HepG2 (cell line): ENCODE data around the gene ANKS1B. TPM values are rescaled to one million over a fixed set of nuclear protein-coding genes. Genes with fewer than 3 reads are reported as not detected.

Experiments
- ATAC-seq: fragments of 200-7000 bp; cut with Tn5 transposase; 3 replicates; pipeline ENCODE4 v1.9.1; 2020; ENCODE audit warnings: mild to moderate bottlenecking, moderate library complexity
- BruUV-seq: library from RNA; stranded (reverse); fragments of 400-500 nt; replicated peaks from 2 replicates; lab custom pipeline; 2021; lab: Mats Ljungman, UMichigan
- CTCF ChIA-PET: fragments of 300-600 bp; formaldehyde crosslinking; extraction: SDS; loops from one replicate; lab custom pipeline; 2021; ENCODE audit warnings: low total read pairs, inconsistent platforms, low intra/inter-chr PET ratio; lab: Yijun Ruan, JAX
- POLR2A ChIA-PET: fragments of 350-600 bp; sonication (Branson Sonifier 250); formaldehyde crosslinking; loops from one replicate; lab custom pipeline; 2020; ENCODE audit warnings: antibody characterized with exemption, inconsistent platforms; lab: Yijun Ruan, JAX
- DNase-seq: peaks from one replicate; pipeline ENCODE4 v3.0.0-alpha.2; 2015; ENCODE audit warnings: low spot score
- FAIRE-seq: peaks from 3 replicates; lab custom pipeline; 2011; peaks lifted over from hg19 to GRCh38; lab: Jason Lieb, UNC
- H2AFZ ChIP-seq: one replicate; pipeline ENCODE4 v1.6.1; 2011; ENCODE audit warnings: low read length, inconsistent platforms
- H3K27ac ChIP-seq: fragments of 300-600 bp; 3 replicates; pipeline ENCODE4 v1.8.0; 2011; ENCODE audit warnings: mixed run types, mild to moderate bottlenecking, mixed read lengths, low read length, inconsistent platforms; ENCODE audit not compliant: insufficient read depth; ENCODE audit errors: extremely low read length
- H3K27me3 ChIP-seq, 2 experiments: fragments of 200-600 bp in 1 of 2; 2 replicates in 1 of 2; 3 replicates in 1 of 2; pipeline versions ENCODE4 v1.6.0 to v1.8.0; 2011; ENCODE audit warnings: low read length in 2 of 2, mild to moderate bottlenecking in 2 of 2, moderate library complexity in 2 of 2, inconsistent platforms in 1 of 2; ENCODE audit not compliant: insufficient read depth in 2 of 2, control insufficient read depth in 1 of 2
- H3K36me3 ChIP-seq, 2 experiments: fragments of 200-600 bp in 1 of 2; replicated peaks in 1 of 2; 2 replicates in 1 of 2; 3 replicates in 1 of 2; pipeline versions ENCODE4 v1.5.1 to v1.8.0; 2011; ENCODE audit warnings: low read length in 2 of 2, inconsistent platforms in 1 of 2; ENCODE audit not compliant: insufficient read depth in 2 of 2, control insufficient read depth in 1 of 2
- H3K4me1 ChIP-seq: 2 replicates; pipeline ENCODE4 v1.5.1; 2012; ENCODE audit warnings: low read length, inconsistent platforms; ENCODE audit not compliant: insufficient read depth
- H3K4me2 ChIP-seq: 2 replicates; pipeline ENCODE4 v1.6.0; 2011; ENCODE audit warnings: low read depth, low read length, inconsistent platforms
- H3K4me3 ChIP-seq, 3 experiments: fragments of 200-600 bp in 1 of 3; sonication (generic), shearing (Covaris generic) in 1 of 3; replicated peaks in 1 of 3; 2 replicates each; pipeline ENCODE4 v1.5.1; 2011 to 2016; ENCODE audit warnings: low read length in 3 of 3, inconsistent platforms in 2 of 3, low read depth in 2 of 3, mild to moderate bottlenecking in 2 of 3, control low read depth in 1 of 3, mixed read lengths in 1 of 3; ENCODE audit not compliant: insufficient read depth in 1 of 3
- H3K79me2 ChIP-seq: one replicate; pipeline ENCODE4 v1.6.1; 2011; ENCODE audit warnings: low read length, inconsistent platforms; ENCODE audit not compliant: insufficient read depth
- H3K9ac ChIP-seq: 2 replicates; pipeline ENCODE4 v1.6.0; 2011; ENCODE audit warnings: mild to moderate bottlenecking, low read depth, low read length, inconsistent platforms; ENCODE audit not compliant: insufficient read depth
- H3K9me3 ChIP-seq: 2 replicates; pipeline ENCODE4 v1.5.1; 2012; ENCODE audit warnings: mild to moderate bottlenecking, low read length
- H4K20me1 ChIP-seq: 2 replicates; pipeline ENCODE4 v1.6.0; 2011; ENCODE audit warnings: inconsistent platforms, mild to moderate bottlenecking, low read length, moderate library complexity; ENCODE audit not compliant: insufficient read depth
- CREB1 ChIP-seq, 2 experiments: fragments of 450-650 bp in 1 of 2; IDR thresholded peaks; 2 replicates each; pipeline ENCODE4 v1.6.1; 2016 to 2017; ENCODE audit warnings: control low read depth in 1 of 2, mild to moderate bottlenecking in 1 of 2, missing compliant biosample characterization in 1 of 2, missing genetic modification characterization in 1 of 2
- NFYB ChIP-seq: sonication (generic); formaldehyde crosslinking; IDR thresholded peaks from 2 replicates; pipeline ENCODE4 v1.4.0; 2020; ENCODE audit warnings: missing genetic modification reagents
- RAD21 ChIP-seq: fragments of 450-650 bp; formaldehyde crosslinking; IDR thresholded peaks from 2 replicates; pipeline ENCODE4 v1.5.0; 2020; ENCODE audit warnings: mild to moderate bottlenecking
- ZMYM4 ChIP-seq: sonication (generic); formaldehyde crosslinking; IDR thresholded peaks from 2 replicates; pipeline ENCODE4 v1.8.1; 2023; ENCODE audit warnings: mild to moderate bottlenecking, missing genetic modification reagents
- ZNF407 ChIP-seq: sonication (generic); formaldehyde crosslinking; IDR thresholded peaks from one replicate; pipeline ENCODE4 v1.5.1; 2020; ENCODE audit warnings: mild to moderate bottlenecking, missing genetic modification reagents; ENCODE audit errors: not compliant biosample characterization
- WGBS: methylation state at CpG from one replicate; pipeline ENCODE4 v1.1.6; 2017; ENCODE audit warnings: low lambda C conversion rate; 5-methylcytosine and 5-hydroxymethylcytosine counted together
- in situ Hi-C: cut with HindIII; loops from 2 replicates; pipeline ENCODE4 v1.10.0; 2017; ENCODE audit warnings: low pct_unique_long_range_greater_than_20kb; ENCODE audit not compliant: extremely low pct_ligation_motif_present
- intact Hi-C: fragments of 100-400 bp; cut with micrococcal nuclease; formaldehyde crosslinking; loops from one replicate; pipeline ENCODE4 v1.10.0; 2022; ENCODE audit not compliant: unreplicated experiment
- polyA plus RNA-seq, 8 experiments: library from polyadenylated mRNA; depleted of rRNA in 3 of 8; stranded (reverse) in 7 of 8; unstranded in 1 of 8; fragments of >200 nt; fragmentation: Illumina TruSeq in 4 of 8; extraction: Trizol in 4 of 8; gene quantifications; 2 replicates each; pipeline versions ENCODE4 v1.2.1 to v1.2.3, GENCODE V29; 2011 to 2016; ENCODE audit warnings: low read depth in 4 of 8, missing spikeins in 1 of 8, mixed read lengths in 1 of 8; ENCODE audit not compliant: insufficient read depth in 1 of 8
- total RNA-seq, 5 experiments: library from RNA; depleted of rRNA; stranded (reverse); fragments of >200 nt; fragmentation: Illumina TruSeq; extraction: Trizol; gene quantifications; 2 replicates each; pipeline ENCODE4 v1.2.3, GENCODE V29; 2016; ENCODE audit warnings: low read depth in 1 of 5

The ANKS1B gene
- total and polyA plus RNA-seq, 2 of the 13 experiments (the other 11 are each of a cell fraction or from before 2014, with no cell fraction given): 0.15 TPM; not detected in 1

- TF ChIP-seq ZMYM4 (CRISPR knock-in tag) (no peak), NFYB (CRISPR knock-in tag) (no peak)
These were observed 1170.5 kb downstream of the ANKS1B start (continued) for GRCh38 chr12:98814254-98814653.

DNA sequence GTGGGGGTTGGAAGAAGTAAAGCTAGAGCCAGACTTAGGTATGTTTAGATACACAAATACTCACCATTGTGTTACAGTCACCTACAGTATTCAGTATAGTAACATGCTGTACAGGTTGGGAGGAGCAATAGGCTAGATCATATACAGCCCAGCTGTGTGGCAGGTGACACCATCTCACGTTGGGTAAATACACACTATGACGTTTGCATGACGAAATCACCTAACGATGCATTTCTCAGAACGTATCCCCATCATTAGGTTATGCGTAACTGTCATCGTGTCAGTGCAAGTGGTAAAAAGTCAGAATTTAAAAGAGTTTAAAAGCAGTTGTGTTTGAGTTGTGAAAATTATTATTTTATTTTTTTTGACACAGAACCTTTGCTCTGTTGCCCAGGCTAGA is 1172.5 kb downstream of the ANKS1B start:
- POLR2A ChIA-PET: no interaction called here
- 46% methylated on average over 7 of the region's 7 CpGs for WGBS

DNA sequence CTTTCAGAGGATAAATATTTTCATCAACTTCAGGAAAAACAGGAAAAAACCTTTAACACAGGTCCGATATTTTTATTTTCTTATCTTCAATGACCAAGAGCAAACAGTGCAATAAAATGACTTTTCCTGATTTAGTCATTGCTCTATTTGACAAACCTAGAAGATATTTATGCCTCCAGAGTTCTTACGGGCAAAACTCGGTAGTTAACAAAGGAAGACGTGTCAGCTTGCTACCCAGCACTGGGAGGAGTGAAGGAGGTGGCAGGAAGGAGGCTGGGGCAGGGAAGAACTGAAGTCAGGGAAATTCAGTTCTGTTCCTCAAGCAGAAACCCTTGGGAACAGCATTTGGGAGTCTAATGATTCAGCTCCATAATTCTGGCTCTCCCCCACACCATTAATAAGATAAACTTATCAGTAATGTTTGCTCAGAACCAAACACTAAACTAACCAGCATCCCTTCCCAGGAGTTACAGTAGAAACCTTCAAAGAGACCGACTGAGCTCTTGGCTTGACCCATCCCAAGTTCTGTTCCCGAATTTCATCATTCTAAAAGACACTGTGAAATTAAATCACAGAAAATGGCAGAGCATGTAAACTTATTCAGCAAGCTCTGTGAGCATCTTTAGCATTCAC is 1176.4 kb downstream of the ANKS1B start:
- peaks cover 0 to 6% of the 10 kb centered on the region in 2 experiments; a peak in 3 of 5 replicates for H3K27me3 ChIP-seq
- FAIRE-seq: no peak
- no peak overlapping the region for H3K9ac ChIP-seq
- CTCF ChIA-PET: no interaction called here
- no peaks in the 10 kb centered on the region for H3K9me3 ChIP-seq
- no peaks in the 10 kb centered on the region for H3K4me1 ChIP-seq
- no TSS peak for BruUV-seq
- intact Hi-C loops (loop anchor here (5.0 kb wide), 1 partner anchor 274 kb away; no protein-coding TSS in a partner anchor), in situ Hi-C loops (no loop called here)
- no peak overlapping the region for H3K4me3 ChIP-seq
- DNase-seq: no peak
- under 1% methylated on average over 6 of the region's 6 CpGs for WGBS
- H3K4me2 ChIP-seq: no peak overlapping the region
- H2AFZ ChIP-seq: no peak overlapping the region
- no peaks in the 10 kb centered on the region for H4K20me1 ChIP-seq
- no peaks in the 10 kb centered on the region for H3K36me3 ChIP-seq
- no peak for ATAC-seq
- no peaks in the 10 kb centered on the region for H3K79me2 ChIP-seq
- no peak overlapping the region for H3K27ac ChIP-seq
- POLR2A ChIA-PET: no interaction called here
- no peak for TF ChIP-seq ZNF407 (CRISPR knock-in tag)

More for the DNA sequence above, 1172.5 kb downstream of the ANKS1B start:
- no peak for TF ChIP-seq RAD21 (CRISPR knock-in tag)
- TF ChIP-seq CREB1 (IDR thresholded peaks at IDR 0.05): peak; percentile 61
- no peak for TF ChIP-seq CREB1 (CRISPR knock-in tag; IDR thresholded peaks at IDR 0.05)
- H3K9ac ChIP-seq: no peak overlapping the region
- peaks cover 2 to 6% of the 10 kb centered on the region in 2 experiments; a peak in 4 of 5 replicates for H3K27me3 ChIP-seq
- no peaks in the 10 kb centered on the region for H3K36me3 ChIP-seq
- ATAC-seq (no peak), FAIRE-seq (no peak), DNase-seq (no peak)
- H3K4me1 ChIP-seq: no peaks in the 10 kb centered on the region
- no peaks in the 10 kb centered on the region for H3K79me2 ChIP-seq
- H3K27ac ChIP-seq: no peak overlapping the region
- no TSS peak for BruUV-seq
- CTCF ChIA-PET: no interaction called here
- H3K4me3 ChIP-seq: no peak overlapping the region
- H3K9me3 ChIP-seq: no peaks in the 10 kb centered on the region
- no peak overlapping the region for H2AFZ ChIP-seq
- intact Hi-C loops: no loop called here
- H3K4me2 ChIP-seq: no peak overlapping the region
- in situ Hi-C loops: no loop called here
- H4K20me1 ChIP-seq: no peaks in the 10 kb centered on the region
